ENCODE measurements around the gene PLEKHA1.
A peak's percentile ranks its signal among the peaks of the same experiment; 100 is the strongest.

The PLEKHA1 gene

GRCh38 chr10:122374237-122374858 is at the start of gene PLEKHA1:
PLEKHA1 (plus strand) TSS chr10:122374708; CDS start chr10:122393201, 18,493 bp downstream.
- peak; percentile 81 for DNase-seq (ENCODE audit: low read depth)
- peak within 1 kb of the TSS; percentile 78 for H3K4me3 ChIP-seq (ENCODE audit: low read depth, low read length)

GRCh38 chr10:122325235-122325634 is 49.3 kb upstream of the PLEKHA1 start:
- no peak for DNase-seq (ENCODE audit: low read depth)
- no peak overlapping the region for H3K4me3 ChIP-seq (ENCODE audit: low read depth, low read length)

- no peak overlapping the region for H3K4me3 ChIP-seq (ENCODE audit: low read depth, low read length)
- DNase-seq (ENCODE audit: low read depth) = no peak
Observed at GRCh38 chr10:122326385-122326784, 48.1 kb upstream of the PLEKHA1 start.

GRCh38 chr10:122326806-122327205 is 47.7 kb upstream of the PLEKHA1 start:
- DNase-seq (ENCODE audit: low read depth) = no peak
- no peak overlapping the region for H3K4me3 ChIP-seq (ENCODE audit: low read depth, low read length)

GRCh38 chr10:122327237-122328206 is 47.0 kb upstream of the PLEKHA1 start:
- no peak for DNase-seq (ENCODE audit: low read depth)
- H3K4me3 ChIP-seq (ENCODE audit: low read depth, low read length) = no peak overlapping the region

- H3K4me3 ChIP-seq (ENCODE audit: low read depth, low read length) = no peak overlapping the region
- no peak for DNase-seq (ENCODE audit: low read depth)
Observed at GRCh38 chr10:122328676-122329075, 45.8 kb upstream of the PLEKHA1 start.

GRCh38 chr10:122329416-122329815 is 45.1 kb upstream of the PLEKHA1 start:
- no peak for DNase-seq (ENCODE audit: low read depth)
- no peak overlapping the region for H3K4me3 ChIP-seq (ENCODE audit: low read depth, low read length)

- no peak overlapping the region for H3K4me3 ChIP-seq (ENCODE audit: low read depth, low read length)
- DNase-seq (ENCODE audit: low read depth) = no peak
Observed at GRCh38 chr10:122331100-122331499, 43.4 kb upstream of the PLEKHA1 start.

- H3K4me3 ChIP-seq (ENCODE audit: low read depth, low read length) = no peak overlapping the region
- DNase-seq (ENCODE audit: low read depth) = no peak
Observed at GRCh38 chr10:122331615-122332446, 42.7 kb upstream of the PLEKHA1 start.

- no peak overlapping the region for H3K4me3 ChIP-seq (ENCODE audit: low read depth, low read length)
- no peak for DNase-seq (ENCODE audit: low read depth)
Observed at GRCh38 chr10:122333037-122333436, 41.5 kb upstream of the PLEKHA1 start.

GRCh38 chr10:122336332-122336731 is 38.2 kb upstream of the PLEKHA1 start:
- DNase-seq (ENCODE audit: low read depth) = no peak
- H3K4me3 ChIP-seq (ENCODE audit: low read depth, low read length) = no peak overlapping the region

GRCh38 chr10:122336961-122337360 is 37.5 kb upstream of the PLEKHA1 start:
- no peak for DNase-seq (ENCODE audit: low read depth)
- H3K4me3 ChIP-seq (ENCODE audit: low read depth, low read length) = no peak overlapping the region

- no peak overlapping the region for H3K4me3 ChIP-seq (ENCODE audit: low read depth, low read length)
- no peak for DNase-seq (ENCODE audit: low read depth)
Observed at GRCh38 chr10:122338609-122339441, 35.7 kb upstream of the PLEKHA1 start.

GRCh38 chr10:122341141-122341810 is 33.2 kb upstream of the PLEKHA1 start:
- H3K4me3 ChIP-seq (ENCODE audit: low read depth, low read length) = no peak overlapping the region
- no peak for DNase-seq (ENCODE audit: low read depth)

GRCh38 chr10:122342293-122343134 is 32.0 kb upstream of the PLEKHA1 start:
- DNase-seq (ENCODE audit: low read depth) = no peak

GRCh38 chr10:122343135-122343800 is 31.2 kb upstream of the PLEKHA1 start:
- DNase-seq (ENCODE audit: low read depth) = no peak
- H3K4me3 ChIP-seq (ENCODE audit: low read depth, low read length) = no peak overlapping the region

More at GRCh38 chr10:122342293-122343134, 32.0 kb upstream of the PLEKHA1 start:
- no peak overlapping the region for H3K4me3 ChIP-seq (ENCODE audit: low read depth, low read length)

GRCh38 chr10:122343936-122344335 is 30.6 kb upstream of the PLEKHA1 start:
- no peak overlapping the region for H3K4me3 ChIP-seq (ENCODE audit: low read depth, low read length)
- DNase-seq (ENCODE audit: low read depth) = no peak
